Smooth muscle cell (in vitro differentiated cells): ENCODE results near the gene SMCO4. TPM values are rescaled to one million over a fixed set of nuclear protein-coding genes. Genes with fewer than 3 reads are reported as not detected.
"Not testable (repeated sequence)": the region's sequence is repeated elsewhere in the genome, so short reads cannot be mapped to it uniquely, and the experiment has no call there.

Source experiments
- DNase-seq: peaks from one replicate; lab custom pipeline; 2025; ENCODE audit not compliant: unreplicated experiment; lab: John Stamatoyannopoulos, UW
- H2AFZ ChIP-seq: fragments of 200-600 bp; sonication (generic); 2 replicates; pipeline ENCODE4 v1.6.0; 2016; ENCODE audit warnings: antibody characterized with exemption, low read depth, mild to moderate bottlenecking
- H3F3A ChIP-seq: fragments of 200-600 bp; sonication (generic); 2 replicates; pipeline ENCODE4 v1.6.0; 2017; ENCODE audit warnings: antibody characterized with exemption, low read depth
- H3K27ac ChIP-seq: fragments of 200-600 bp; sonication (generic); 2 replicates; pipeline ENCODE4 v1.5.1; 2016; ENCODE audit warnings: low read depth, mild to moderate bottlenecking
- H3K27me3 ChIP-seq: fragments of 200-600 bp; sonication (generic); 2 replicates; pipeline ENCODE4 v1.6.1; 2016; ENCODE audit warnings: low read depth, mild to moderate bottlenecking
- H3K36me3 ChIP-seq: fragments of 200-600 bp; sonication (generic); 2 replicates; pipeline ENCODE4 v1.5.1; 2016; ENCODE audit warnings: low read depth
- H3K4me1 ChIP-seq: fragments of 200-600 bp; sonication (generic); 2 replicates; pipeline ENCODE4 v1.5.1; 2016; ENCODE audit warnings: low read depth
- H3K4me2 ChIP-seq: fragments of 200-600 bp; sonication (generic); 2 replicates; pipeline ENCODE4 v1.6.0; 2016; ENCODE audit warnings: mild to moderate bottlenecking
- H3K4me3 ChIP-seq: fragments of 200-600 bp; sonication (generic); 2 replicates; pipeline ENCODE4 v1.5.1; 2016; ENCODE audit warnings: mild to moderate bottlenecking
- H3K79me2 ChIP-seq: fragments of 200-600 bp; sonication (generic); 2 replicates; pipeline ENCODE4 v1.6.0; 2016; ENCODE audit warnings: low read depth, mild to moderate bottlenecking
- H3K9ac ChIP-seq: fragments of 200-600 bp; sonication (generic); 2 replicates; pipeline ENCODE4 v1.6.0; 2016; ENCODE audit warnings: low read depth
- H3K9me3 ChIP-seq: fragments of 200-600 bp; sonication (generic); replicated peaks from 2 replicates; pipeline ENCODE4 v1.5.1; 2016; ENCODE audit warnings: low read depth
- H4K20me1 ChIP-seq: fragments of 200-600 bp; sonication (generic); 2 replicates; pipeline ENCODE4 v1.6.0; 2016; ENCODE audit warnings: low read depth
- CTCF ChIP-seq: fragments of 200-600 bp; sonication (generic); IDR thresholded peaks from 2 replicates; pipeline ENCODE4 v1.5.1; 2017; ENCODE audit warnings: borderline replicate concordance, mild to moderate bottlenecking, antibody characterized with exemption; ENCODE audit not compliant: insufficient read depth, poor library complexity, severe bottlenecking
- WGBS: methylation state at CpG from one replicate; pipeline ENCODE4 v1.1.7; 2016; ENCODE audit warnings: low lambda C conversion rate; 5-methylcytosine and 5-hydroxymethylcytosine counted together
- polyA plus RNA-seq: library from polyadenylated mRNA; unstranded; fragments of >200 nt; fragmentation: Nextera tagmentation; extraction: Ambion mirVana; gene quantifications from 2 replicates; pipeline ENCODE4 v1.2.1, GENCODE V29; 2016
- total RNA-seq: library from RNA; depleted of rRNA; stranded (reverse); fragments of >200 nt; gene quantifications from 2 replicates; pipeline ENCODE4 v1.2.3, GENCODE V29; 2014

Gene SMCO4
- total and polyA plus RNA-seq, 2 experiments from 2014 or later = 13.8 to 50.7 TPM

- H3K4me1 ChIP-seq = peaks cover 21% of the 10 kb centered on the region
- no peaks in the 10 kb centered on the region for H3K27me3 ChIP-seq
- no peak overlapping the region for H3K4me2 ChIP-seq
- no peak overlapping the region for H2AFZ ChIP-seq
- H3K79me2 ChIP-seq = no peaks in the 10 kb centered on the region
- no peak for DNase-seq
- WGBS = 94% methylated on average over 1 of the region's 1 CpG
- no peak overlapping the region for H3K9ac ChIP-seq
- no peaks in the 10 kb centered on the region for H3K9me3 ChIP-seq
- no peak overlapping the region for H3K27ac ChIP-seq
- TF ChIP-seq CTCF = no peak
- H4K20me1 ChIP-seq = peaks cover 24% of the 10 kb centered on the region
- no peaks in the 10 kb centered on the region for H3K36me3 ChIP-seq
- H3K4me3 ChIP-seq = no peak overlapping the region
- no peaks in the 10 kb centered on the region for H3F3A ChIP-seq
Observed at GRCh38 chr11:93474123-93474522, 69.1 kb downstream of the SMCO4 start.

- Histone ChIP-seq H3F3A (no peaks in the 10 kb centered on the region), H3K9ac (no peak overlapping the region), H3K4me3 (no peak overlapping the region), H4K20me1 (no peaks in the 10 kb centered on the region), H3K9me3 (no peaks in the 10 kb centered on the region), H3K4me2 (no peak overlapping the region), H3K4me1 (no peaks in the 10 kb centered on the region), H2AFZ (no peak overlapping the region), H3K27ac (no peak overlapping the region), H3K27me3 (no peaks in the 10 kb centered on the region), H3K36me3 (no peaks in the 10 kb centered on the region), H3K79me2 (no peaks in the 10 kb centered on the region)
- DNase-seq = no peak
- WGBS = 75% methylated on average over 5 of the region's 5 CpGs
- TF ChIP-seq CTCF = no peak
Observed at GRCh38 chr11:93468290-93468689, 74.9 kb downstream of the SMCO4 start.

GRCh38 chr11:93467054-93467453 lies 76.1 kb downstream of the SMCO4 start:
- Histone ChIP-seq H3K79me2 (no peaks in the 10 kb centered on the region), H3F3A (no peaks in the 10 kb centered on the region), H3K4me3 (no peak overlapping the region), H2AFZ (no peak overlapping the region), H3K4me1 (no peaks in the 10 kb centered on the region), H3K27ac (no peak overlapping the region), H3K9me3 (no peaks in the 10 kb centered on the region), H3K9ac (no peak overlapping the region), H3K36me3 (no peaks in the 10 kb centered on the region), H3K4me2 (no peak overlapping the region), H4K20me1 (no peaks in the 10 kb centered on the region), H3K27me3 (no peaks in the 10 kb centered on the region)
- no peak for TF ChIP-seq CTCF
- DNase-seq = no peak
- 94% methylated on average over 4 of the region's 4 CpGs for WGBS

GRCh38 chr11:93464927-93465540 lies 78.2 kb downstream of the SMCO4 start:
- Histone ChIP-seq H3K4me2 (no peak overlapping the region), H3K4me1 (no peaks in the 10 kb centered on the region), H3K36me3 (no peaks in the 10 kb centered on the region), H3K79me2 (no peaks in the 10 kb centered on the region), H3K9me3 (no peaks in the 10 kb centered on the region), H3F3A (no peaks in the 10 kb centered on the region), H4K20me1 (no peaks in the 10 kb centered on the region), H3K9ac (no peak overlapping the region), H3K27me3 (no peaks in the 10 kb centered on the region), H3K4me3 (no peak overlapping the region), H2AFZ (no peak overlapping the region), H3K27ac (no peak overlapping the region)
- 76% methylated on average over 3 of the region's 3 CpGs for WGBS
- TF ChIP-seq CTCF = no peak
- DNase-seq = no peak

- not testable (repeated sequence) for H3K4me2 ChIP-seq, H3K36me3 ChIP-seq, DNase-seq, H3K9me3 ChIP-seq, H3K4me3 ChIP-seq, H3K9ac ChIP-seq, H3K79me2 ChIP-seq, H3K4me1 ChIP-seq, H3F3A ChIP-seq, H2AFZ ChIP-seq, H3K27me3 ChIP-seq, H3K27ac ChIP-seq, H4K20me1 ChIP-seq
- 95% methylated on average over 4 of the region's 4 CpGs for WGBS
Observed at GRCh38 chr11:93463666-93464065, 79.5 kb downstream of the SMCO4 start.
